CD4-positive, alpha-beta T cell treated with Interleukin-6 at 100 ng/mL for 8 hours (primary cell): ENCODE data around the gene SLC39A7.

Experiments
- DNase-seq: peaks from one replicate; pipeline ENCODE4 v3.0.0-alpha.2; 2020; ENCODE audit warnings: mixed read lengths, low spot score

SLC39A7 gene

DNA sequence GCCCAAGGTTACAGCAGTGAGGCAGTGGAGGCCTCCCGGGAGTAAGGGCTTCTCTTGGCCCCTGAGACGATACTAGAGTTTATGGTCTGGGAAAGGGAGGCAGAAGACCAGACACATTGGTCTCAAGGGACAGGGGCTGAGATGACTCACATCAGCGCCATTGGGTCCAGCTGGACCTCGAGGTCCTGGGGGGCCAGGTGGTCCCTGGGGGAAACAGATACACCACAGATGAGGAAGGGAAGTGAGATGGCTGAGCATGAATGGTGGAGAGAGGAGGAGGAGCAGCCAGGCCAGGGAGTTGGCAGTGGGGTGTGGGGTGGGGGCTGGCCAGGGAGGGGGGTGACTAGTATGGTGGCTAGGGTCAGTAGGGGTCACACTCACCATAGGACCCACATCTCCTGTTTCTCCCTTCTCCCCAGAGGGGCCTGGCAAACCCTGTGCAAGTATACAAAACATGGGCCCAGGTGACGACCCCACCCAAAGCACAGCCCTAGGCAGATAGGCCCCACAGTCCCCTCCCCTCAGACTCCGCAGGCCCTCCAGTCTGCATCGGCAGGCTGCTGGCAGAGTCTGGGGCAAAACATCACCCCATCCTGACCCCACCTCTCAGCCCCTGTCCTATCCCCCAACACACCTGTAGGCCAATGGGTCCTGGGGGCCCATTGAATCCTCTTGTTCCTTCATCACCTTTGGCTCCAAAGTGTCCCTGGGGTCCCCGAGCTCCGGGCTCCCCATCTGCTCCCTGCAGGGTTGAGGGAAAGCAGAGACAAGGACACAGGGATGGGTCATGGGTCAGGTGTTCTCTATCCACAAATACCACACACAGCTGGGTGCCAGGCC lies 30.3 kb upstream of the SLC39A7 start:
- DNase-seq = no peak

DNA sequence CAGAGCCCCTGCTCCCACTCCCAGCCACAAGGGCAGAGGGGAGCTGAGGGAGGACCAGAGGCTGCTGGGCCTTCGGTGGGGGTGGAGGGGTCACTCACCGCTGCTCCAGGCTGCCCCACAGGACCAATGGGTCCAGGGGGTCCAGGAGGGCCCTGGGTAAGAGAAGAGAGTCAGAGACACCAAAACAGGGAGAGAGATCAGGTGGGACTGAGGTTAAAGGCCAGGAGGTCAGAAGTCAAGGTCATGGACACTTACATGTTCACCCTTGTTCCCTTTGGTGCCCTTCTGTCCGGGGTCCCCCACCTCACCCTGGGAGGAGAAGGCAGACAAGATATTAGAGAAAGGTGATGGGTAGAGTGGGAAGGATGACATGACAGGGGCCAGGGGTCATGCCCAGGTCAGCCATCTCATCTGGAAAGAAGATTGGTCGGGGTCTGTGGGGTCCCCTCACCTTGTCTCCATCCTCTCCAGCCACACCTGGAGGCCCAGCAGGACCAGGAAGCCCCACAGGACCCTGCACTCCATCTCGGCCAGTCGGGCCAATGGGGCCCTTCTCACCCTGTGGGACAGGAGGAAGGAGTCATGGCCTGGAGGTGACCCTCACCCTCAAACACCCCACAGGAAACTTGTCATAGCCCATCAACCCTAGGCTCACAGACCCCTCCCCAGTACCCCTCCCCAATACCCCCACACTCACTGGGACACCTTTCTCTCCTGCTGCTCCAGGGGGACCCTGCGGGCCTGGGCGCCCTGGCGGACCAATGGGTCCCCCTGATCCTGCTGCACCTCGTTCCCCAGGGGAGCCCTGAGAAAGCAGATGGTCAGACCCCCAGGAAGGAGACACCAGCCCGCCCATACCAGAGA lies 29.4 kb upstream of the SLC39A7 start:
- no peak for DNase-seq

DNA sequence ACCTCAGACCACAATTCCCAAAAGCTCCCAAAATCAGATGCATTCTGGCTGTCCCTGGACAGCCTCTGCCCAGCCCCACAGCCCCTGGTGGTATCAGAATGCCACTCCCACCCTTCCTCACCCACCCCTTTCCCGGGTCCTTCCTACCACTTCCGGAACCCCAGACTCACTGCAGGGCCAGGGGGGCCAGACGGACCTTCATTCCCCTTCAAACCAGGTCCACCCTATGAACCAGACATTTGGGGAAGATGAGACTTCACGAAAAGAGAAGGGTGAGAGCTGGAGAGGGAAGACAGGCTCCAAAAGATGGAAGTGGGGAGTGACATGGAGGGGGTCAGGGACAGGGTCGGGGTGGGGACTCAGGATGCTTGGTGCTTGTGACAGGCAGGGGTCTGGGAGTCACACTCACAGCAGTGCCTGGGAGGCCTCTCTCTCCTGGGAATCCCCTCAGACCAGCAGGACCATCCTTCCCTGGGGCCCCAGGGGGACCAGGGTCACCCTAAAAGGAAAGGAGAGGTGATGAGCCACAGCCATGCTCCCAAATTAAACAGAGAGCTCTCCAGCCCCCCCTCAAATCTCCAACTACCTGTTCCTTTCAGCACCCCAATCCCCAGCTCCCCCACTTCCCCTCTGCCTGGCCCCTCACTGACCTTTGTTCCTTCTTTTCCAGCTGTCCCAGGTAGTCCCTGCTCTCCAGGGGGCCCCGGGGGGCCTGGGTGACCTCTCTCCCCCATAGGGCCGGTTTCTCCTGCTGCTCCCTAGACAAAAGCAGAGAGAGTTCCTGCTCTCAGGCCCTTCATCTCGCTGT lies 28.6 kb upstream of the SLC39A7 start:
- DNase-seq = no peak

DNA sequence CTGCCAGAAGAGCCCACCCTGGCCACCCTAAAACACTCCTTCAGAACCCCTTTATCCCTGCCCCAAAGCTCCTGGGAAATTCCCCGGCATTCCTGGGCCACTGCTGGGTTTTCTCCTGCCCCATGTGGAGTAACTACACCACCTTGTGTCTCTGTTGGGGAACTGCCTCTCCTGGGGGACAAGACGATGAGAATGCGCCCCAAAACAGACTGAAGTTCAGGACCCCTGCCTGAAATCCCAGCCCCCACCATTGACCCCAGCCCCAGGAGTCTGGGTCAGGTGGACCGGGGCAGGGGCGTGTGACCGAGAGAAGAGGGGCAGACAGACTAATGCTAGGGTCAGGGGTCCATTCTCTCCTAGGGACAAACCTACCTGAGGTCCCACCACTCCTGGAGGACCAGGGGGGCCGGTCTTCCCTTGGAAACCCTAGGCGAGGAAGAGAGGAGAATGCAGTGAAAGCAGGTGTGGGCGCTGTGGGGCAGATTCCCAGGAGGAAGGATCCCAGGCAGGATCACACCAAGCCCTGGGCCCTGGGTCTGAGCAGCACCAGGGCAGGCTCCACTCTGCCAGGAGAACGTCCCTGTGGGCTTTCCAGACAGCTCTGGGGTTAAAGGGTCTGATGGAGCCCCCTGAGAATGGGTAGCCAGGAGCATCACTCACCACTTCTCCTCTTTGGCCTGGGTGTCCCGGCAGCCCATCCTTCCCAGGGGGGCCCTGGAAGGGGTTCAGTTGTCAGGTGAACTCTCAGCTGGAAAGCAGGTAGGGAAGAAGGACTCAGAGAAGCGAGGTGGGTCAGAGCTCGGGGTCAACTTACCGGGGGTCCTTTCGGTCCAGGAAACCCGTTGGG lies 27.8 kb upstream of the SLC39A7 start:
- no peak for DNase-seq

DNA sequence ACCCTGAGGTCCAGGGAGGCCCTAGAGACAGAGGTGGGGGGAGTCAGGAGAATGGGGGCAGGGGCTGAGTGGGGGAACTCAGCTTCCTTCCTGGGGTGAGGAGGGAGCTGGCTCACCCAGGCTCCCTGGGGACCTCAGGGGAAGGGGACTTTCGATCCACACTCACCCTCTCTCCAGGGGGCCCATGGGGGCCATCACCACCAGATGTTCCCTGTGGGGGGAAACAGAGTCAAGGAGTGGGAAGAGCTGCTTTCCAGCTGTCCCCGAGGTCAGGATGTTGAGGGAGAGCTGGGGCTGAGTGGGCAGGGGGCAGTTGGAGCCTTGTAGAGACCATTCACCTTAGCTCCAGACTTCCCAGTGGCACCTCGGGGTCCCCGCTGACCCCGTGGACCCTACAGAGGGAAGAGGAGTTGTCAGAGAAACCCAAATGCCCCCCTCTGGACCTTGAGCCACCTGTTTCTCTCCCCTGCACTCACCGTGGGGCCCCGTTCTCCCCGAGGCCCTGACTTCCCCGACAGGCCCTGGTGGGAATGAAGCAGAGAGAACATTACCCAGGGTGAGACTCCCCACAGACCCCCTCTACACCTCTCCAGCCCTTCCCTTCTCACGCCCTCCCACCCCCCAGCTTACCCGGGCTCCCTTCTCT lies 27.0 kb upstream of the SLC39A7 start:
- no peak for DNase-seq

DNA sequence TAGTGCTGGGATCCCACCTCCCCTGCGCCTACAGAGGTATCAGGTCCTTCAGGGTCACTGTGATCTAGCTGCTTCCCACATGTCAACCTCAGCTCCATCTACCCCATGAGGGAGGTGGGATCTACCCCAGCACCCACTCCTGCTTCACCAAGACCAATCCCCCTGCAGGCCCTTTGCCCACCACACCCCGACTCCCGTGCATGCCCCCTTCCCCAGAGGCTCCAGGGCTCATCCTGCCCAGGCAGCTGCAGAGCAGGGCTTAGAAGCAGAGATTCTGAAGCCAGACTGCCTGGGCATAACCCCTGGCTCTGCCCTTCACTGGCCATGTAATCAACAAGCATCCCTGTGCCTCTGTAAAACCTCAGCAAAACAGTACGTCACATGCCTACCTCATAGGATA lies 25.9 kb upstream of the SLC39A7 start:
- no peak for DNase-seq

DNA sequence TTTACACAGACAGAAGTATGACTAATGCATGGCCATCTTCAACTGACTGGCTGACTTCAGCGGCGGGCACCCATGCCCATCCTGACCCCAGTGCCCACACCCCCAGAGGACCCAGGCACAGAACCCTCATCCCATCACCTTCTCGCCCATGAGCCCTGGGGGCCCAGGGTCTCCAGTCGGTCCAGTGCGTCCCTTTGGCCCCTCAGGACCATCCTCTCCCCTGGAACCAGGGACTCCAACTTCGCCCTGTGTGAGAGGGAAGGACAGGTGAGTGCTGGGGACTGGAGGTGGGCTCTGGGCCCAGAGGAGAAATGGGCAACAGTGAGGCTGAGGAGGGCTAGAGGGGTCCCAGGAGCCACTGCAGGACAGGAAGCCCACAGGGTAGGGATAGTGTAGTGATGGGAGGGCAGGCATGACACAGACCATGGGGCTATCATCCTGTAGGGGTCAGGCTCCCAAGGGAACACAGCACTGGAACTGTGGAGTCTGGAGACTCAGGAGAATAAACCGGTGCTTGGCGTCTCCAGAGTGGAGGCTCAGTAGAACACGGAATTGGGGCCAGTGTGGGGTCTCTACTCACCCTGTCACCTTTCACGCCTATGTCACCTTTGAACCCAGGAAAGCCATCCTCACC lies 25.1 kb upstream of the SLC39A7 start:
- no peak for DNase-seq

DNA sequence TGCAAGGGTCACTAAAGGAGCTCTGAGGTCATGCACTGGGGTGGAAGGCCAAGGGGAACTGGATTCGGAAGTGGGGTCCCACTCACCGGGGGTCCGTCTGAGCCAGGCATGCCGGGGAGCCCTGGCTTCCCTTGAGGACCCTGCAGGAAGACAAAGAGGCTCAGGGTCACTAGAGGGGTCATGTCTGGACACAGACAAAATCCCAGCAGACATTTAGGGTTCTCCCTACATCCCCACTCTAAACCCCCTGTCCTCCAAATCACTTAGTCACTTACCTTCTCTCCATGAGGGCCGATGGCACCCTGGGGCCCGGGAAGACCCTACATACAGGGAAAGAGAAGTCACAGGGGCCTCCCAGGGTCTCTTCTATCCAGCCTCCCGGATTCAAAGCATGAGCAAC lies 23.8 kb upstream of the SLC39A7 start:
- DNase-seq = no peak

DNA sequence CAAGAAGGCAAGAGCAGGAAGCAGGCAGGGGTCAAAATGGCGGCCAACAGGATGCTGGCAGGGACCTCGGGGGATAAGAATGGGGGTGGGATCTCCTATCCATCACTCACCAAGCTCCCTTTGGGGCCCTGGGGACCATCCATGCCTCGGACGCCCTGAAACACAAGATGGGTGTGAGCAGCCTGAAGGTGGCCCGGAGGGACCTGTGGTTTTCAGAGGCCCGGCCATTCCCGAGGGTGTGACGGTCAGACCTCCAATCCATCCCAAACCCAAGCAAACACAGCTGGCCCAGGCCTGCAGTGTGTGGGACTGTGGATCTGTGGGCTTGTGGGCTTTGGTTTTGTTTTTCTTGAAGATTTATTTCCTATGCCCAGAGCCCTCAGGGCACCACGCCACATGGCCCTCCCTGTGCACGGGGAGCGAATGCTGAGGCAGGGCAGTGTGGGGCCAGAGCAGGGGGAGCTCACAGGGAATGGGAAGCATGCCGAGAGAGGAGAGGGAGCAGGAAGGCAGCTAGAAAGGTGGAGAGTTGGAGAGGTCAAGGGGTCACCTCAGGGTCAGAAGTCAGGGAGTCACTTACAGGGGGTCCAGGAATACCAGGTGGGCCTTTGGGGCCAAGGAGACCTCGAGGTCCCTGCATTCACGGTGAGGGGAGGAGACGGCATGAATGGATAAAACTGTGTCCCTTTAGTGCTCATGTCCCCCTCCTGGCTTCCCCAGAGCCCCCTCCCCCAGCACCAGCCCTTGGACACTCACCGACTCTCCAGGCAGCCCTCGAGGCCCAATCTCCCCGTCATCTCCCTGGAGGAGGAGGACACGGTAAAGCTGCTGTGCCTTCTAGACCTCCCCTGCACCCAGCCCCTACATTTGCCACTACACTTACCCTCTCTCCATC lies 22.9 kb upstream of the SLC39A7 start:
- DNase-seq = no peak

DNA sequence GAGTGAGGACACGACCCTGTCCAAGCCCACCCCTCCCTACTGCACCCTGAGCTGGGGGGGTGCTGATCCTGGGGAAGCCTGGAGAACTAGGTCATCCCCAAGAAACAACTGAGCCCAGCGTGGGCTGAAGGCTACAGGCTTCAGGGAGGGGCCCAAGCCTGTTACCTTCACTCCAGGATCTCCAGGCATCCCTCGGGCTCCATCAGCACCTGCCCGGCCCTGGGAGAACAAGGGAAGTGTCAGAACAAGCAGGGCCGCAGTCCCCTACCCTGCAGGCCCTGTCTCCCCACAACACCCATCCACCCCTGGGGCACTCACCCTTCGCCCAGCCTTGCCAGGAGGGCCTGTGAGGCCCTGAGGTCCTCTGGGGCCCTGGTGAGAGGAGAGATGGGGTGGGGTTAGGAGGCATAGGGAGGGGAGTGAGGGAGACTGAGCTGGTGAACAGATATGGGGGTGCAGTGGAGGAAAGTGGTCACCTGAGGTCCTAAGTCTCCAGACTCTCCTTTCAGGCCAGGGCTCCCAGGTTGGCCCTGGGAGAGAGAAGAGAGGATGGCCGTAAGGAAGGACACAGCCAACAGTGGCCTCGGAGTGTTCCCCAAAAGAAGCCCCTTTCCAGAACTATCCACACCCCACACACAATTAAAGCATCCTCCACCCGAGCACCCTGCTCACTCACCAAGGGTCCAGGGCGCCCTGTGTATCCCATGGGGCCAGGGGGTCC lies 21.8 kb upstream of the SLC39A7 start:
- DNase-seq = no peak

DNA sequence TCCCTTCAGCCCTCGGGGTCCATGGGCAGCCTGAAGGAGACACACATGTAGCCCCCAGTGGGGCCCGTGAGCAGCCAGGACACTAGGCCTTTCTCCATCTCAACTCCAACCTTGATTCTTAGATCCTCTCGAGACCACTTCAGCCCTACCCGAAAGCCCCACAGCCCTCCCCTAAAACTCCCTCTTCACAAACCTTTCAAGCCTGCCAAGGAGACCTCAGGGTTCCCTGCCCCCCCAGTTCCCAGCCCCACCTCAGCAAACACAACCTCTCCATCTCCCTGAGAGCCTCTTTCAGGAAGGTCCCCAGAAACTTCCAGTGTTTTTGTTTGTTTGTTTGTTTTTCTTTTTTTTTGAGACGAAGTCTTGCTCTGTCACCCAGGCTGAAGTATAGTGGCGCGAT lies 19.5 kb upstream of the SLC39A7 start:
- DNase-seq = no peak

DNA sequence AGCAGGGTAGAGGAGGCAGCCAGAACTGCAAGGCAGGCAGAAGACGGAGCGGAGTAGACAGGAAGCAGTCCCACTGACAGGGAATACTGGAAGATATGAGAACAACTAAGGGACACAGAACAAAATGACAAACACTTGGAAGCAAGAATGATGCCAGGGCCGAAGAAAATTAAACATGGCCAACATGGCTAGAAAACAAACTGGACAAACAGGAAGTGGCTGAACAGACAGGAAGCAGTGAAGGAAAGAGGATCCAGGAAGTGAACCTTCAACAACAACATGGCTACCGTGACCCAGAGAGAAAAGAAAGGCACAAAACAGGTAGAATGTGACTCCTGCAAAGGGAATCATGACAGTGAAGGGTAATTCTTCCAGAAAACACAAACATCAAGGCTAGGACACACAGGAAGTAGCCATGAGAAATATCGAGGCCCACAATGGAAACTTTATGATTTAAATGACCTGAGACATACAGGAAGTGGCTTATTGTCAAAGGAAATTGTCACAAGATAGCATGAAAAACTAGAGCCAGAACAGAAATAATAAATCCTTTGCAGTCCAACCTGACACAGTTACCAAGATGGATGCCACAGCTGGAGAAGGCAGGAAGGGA lies 17.5 kb upstream of the SLC39A7 start:
- DNase-seq = no peak

DNA sequence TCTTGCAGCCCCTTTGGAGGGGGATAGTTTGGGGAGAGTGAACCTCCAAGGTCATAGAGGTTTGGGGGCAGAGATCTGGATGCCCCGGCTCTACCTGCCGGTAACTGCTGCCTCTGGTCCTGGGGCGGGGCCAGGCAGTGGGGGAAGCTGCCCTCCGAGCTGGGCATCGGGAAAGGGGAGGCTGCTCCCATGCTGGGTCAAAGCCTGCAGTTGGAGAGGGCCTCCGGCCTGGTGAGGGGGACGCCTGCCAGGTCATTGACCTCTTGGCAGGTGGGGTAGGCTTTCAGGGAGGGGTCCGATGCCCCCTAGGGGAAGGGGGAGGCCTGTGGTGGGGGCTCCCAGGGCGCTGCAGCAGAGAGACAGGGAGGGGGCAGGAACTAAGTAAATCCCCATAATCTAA lies 15.5 kb upstream of the SLC39A7 start:
- DNase-seq = no peak

DNA sequence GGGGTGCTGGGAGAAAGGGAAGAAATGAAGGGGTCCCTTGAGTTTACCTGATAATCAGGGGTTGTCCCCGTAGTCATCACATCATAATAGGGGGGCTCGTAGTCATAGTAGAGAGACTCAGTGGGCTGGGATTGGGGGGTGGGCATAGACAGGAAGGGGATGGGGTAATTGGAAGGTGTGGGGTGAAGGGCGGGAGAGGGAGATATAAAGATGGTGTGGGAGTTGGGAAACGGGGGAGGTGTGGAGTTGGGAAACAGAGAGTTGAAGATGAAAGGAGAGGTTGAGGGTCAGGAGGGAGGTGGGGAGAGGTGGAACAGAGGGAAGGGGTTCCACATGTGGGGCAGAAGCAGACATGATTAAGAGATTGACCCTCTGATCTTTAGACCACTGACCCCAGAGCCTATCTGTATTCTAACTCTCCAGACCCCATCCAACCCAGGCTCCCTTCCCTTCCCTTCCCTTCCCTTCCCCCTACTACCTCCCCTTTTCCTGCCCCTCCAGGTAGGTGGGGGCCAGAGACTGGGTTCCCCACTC lies 14.9 kb upstream of the SLC39A7 start:
- DNase-seq = no peak

DNA sequence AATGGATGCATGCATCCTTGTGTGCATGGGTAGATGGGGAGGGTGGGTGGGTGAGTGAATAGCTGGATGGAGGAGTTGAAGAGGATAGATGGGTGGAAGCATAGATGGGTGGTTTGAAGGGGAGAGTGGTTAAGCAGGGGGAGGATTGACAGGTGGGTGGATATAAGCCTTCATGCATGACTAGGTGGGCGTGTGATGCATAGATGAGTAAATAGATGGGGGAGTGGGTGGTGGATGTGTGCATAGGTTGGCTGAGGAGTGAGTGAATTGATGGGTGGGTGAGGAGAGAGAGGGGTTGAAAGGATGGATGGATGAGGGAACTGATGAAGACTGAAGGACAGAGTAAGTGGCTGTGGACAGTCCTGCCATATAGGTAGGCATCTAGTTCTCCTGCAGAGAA lies 12.9 kb upstream of the SLC39A7 start:
- DNase-seq = no peak

DNA sequence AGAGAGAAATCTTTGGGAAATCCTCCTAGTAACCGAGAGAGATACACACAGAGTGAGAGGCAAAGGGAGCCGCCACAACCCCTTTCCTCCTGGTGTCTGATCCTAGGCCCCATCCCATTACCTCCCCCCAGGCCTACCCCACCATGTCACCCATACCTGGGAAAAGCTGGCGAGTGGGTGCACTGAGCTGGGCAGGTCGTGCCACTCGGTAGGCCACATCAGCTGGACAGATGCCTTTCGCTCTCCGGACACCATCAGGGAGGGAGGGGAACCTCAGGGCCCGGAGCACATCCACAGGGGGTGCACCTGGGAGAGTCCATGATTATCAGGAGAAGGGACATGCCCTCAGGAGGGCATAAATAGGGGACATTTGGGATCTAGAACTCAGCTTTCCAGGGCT lies 11.5 kb upstream of the SLC39A7 start:
- no peak for DNase-seq

DNA sequence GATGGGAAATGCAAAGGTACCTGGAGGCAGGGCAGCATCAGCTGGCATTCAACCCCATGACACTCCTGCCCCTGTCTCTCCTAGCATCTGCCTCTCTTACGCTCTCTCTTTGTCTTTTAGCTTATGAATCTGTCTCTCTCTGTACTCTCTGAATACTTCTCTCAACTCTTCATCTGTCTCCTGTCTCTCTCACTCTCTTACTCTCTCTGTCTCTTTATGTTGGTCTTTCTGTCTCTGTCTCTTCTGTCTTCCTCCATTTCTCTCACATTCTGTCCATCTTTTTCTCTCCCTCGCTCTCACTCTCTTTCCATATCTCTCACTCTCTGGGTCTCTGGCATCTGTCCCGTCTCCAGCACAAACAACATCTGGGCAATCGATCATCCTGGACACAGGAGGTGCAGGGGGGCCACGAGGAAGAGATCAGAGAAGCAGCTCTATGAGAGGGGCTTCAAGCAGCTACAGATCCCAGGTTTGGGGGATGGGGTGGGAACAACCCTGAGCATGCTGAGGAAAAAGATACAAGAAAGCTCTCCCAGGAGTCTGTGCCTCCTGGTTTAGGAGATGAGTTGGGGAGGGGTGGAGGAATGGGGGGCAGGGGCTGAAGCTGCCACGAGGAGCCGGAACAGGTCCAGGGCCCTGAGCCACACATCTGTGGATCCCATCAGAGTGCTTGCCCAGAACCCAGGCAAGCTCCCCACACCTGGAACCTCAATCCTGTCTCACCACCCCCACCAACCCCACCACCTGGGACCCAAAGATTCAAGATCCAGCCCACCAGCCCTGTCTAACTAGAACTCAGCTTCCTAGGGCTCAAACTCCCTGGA lies 10.8 kb upstream of the SLC39A7 start:
- DNase-seq = no peak
